Natural killer cell (primary cell): Measurements from ENCODE around the gene FBN3. TPM values are rescaled to one million over a fixed set of nuclear protein-coding genes. Genes with fewer than 3 reads are reported as not detected.

Source experiments
- ATAC-seq, 3 donors: fragments of 150-1000 bp in 2 of 3; fragments of 200-7000 bp in 1 of 3; cut with Tn5 transposase; 1 replicate in 1 of 3; 2 replicates in 2 of 3; pipeline ENCODE4 v1.10.0; 2021; ENCODE audit warnings: mild to moderate bottlenecking in 2 of 3, moderate library complexity in 2 of 3
- DNase-seq, 2 donors: peaks; one replicate each; pipeline versions ENCODE4 v3.0.0 to v3.0.0-alpha.2; 2013 to 2021; ENCODE audit warnings: mixed read lengths in 1 of 2
- H3K27ac ChIP-seq: one replicate; pipeline ENCODE4 v1.5.1; 2013; ENCODE audit warnings: mild to moderate bottlenecking, low read length
- H3K27me3 ChIP-seq: one replicate; pipeline ENCODE4 v1.6.1; 2013; ENCODE audit warnings: low read length; ENCODE audit not compliant: control insufficient read depth, insufficient read depth
- H3K36me3 ChIP-seq: one replicate; pipeline ENCODE4 v1.6.1; 2013; ENCODE audit warnings: low read length; ENCODE audit not compliant: control insufficient read depth, insufficient read depth
- H3K4me1 ChIP-seq: one replicate; pipeline ENCODE4 v1.6.1; 2013; ENCODE audit warnings: low read length; ENCODE audit not compliant: control insufficient read depth, insufficient read depth
- H3K4me3 ChIP-seq: one replicate; pipeline ENCODE4 v1.5.1; 2013; ENCODE audit warnings: low read length
- H3K9me3 ChIP-seq: one replicate; pipeline ENCODE4 v1.6.1; 2013; ENCODE audit warnings: low read length; ENCODE audit not compliant: control insufficient read depth, insufficient read depth
- H3K27ac Mint-ChIP-seq, 2 donors: one replicate each; pipeline ENCODE4 v1.8.0; 2022; ENCODE audit warnings: mild to moderate bottlenecking in 2 of 2, mixed read lengths in 2 of 2, moderate library complexity in 1 of 2
- H3K27me3 Mint-ChIP-seq, 2 donors: one replicate each; pipeline ENCODE4 v1.8.0; 2022; ENCODE audit warnings: low read depth in 2 of 2, mixed read lengths in 2 of 2
- H3K36me3 Mint-ChIP-seq: one replicate; pipeline ENCODE4 v1.8.0; 2022; ENCODE audit warnings: mixed read lengths
- H3K4me1 Mint-ChIP-seq, 2 donors: one replicate each; pipeline ENCODE4 v1.8.0; 2022; ENCODE audit warnings: mixed read lengths in 2 of 2
- H3K4me3 Mint-ChIP-seq: one replicate; pipeline ENCODE4 v1.8.0; 2022; ENCODE audit warnings: mild to moderate bottlenecking, moderate library complexity, mixed read lengths
- H3K9me3 Mint-ChIP-seq, 2 donors: one replicate each; pipeline ENCODE4 v1.8.0; 2022; ENCODE audit warnings: mixed read lengths in 2 of 2
- WGBS: methylation state at CpG from one replicate; pipeline ENCODE4 v1.1.7; 2013; ENCODE audit warnings: missing lambda C conversion rate; ENCODE audit not compliant: insufficient coverage; 5-methylcytosine and 5-hydroxymethylcytosine counted together
- intact Hi-C: fragments of 100-400 bp; cut with micrococcal nuclease; formaldehyde crosslinking; loops from one replicate; pipeline ENCODE4 v1.14.2; 2022
- total RNA-seq, 4 donors: library from RNA; stranded (reverse); fragments of 120-200 nt in 1 of 4; gene quantifications; one replicate each; pipeline versions ENCODE4 v1.2.3 to v1.2.4, GENCODE V29; 2013 to 2022
- TF ChIP-seq, protein P1 (sequence below): fragments of 200-600 bp; IDR thresholded peaks from one replicate; pipeline ENCODE4 v1.8.0; 2022; ENCODE audit warnings: antibody characterized with exemption

FBN3 gene
- total RNA-seq, 3 donors from 2014 or later (not counting 1 experiment from before 2014, with no cell fraction given): 0.25 TPM; not detected in 2

DNA sequence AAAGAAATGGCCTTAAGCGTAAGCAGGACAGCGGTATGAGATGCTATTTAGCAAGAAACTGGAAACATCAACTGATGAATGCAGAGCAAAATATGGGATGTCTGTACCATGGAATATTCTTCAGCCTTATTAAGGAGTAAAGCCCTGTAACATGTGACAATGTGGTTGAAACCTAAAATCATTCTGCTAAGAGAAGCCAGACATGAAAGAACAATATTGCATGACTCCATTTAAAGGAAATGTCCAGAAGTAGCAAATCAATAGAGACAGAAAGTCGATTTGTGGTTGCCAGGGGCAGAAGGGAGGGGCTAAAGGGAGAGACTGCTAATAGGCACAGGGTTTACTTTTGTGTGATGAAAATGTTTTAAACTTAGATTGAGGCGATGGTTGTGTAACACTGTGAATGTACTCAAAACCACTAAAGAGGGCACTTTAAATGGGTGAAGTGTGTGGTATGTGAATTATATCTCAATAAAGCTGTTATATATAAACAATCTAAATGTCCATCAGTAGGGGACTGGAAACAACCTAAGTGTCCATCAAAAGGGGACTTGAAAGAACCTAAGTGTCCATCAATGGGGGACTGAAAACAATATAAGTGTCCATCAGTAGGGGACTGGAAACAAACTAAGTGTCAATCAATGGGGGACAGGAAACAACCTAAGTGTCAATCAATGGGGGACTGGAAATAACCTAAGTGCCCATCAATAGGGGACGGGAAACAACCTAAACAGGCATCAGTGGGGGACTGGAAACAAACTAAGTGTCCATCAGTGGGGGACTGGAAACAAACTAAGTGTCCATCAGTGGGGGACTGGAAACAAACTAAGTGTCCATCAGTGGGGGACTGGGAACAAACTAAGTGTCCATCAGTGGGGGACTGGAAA lies 51.5 kb downstream of the FBN3 start:
- Mint-ChIP-seq H3K4me3 (peak overlapping the region; percentile 55), H3K9me3 (no peaks in the 10 kb centered on the region), H3K27me3 (no peaks in the 10 kb centered on the region), H3K36me3 (no peaks in the 10 kb centered on the region), H3K4me1 (peaks cover 11 to 18% of the 10 kb centered on the region in 2 donors), H3K27ac (peak overlapping the region; percentile 41 to 64)
- TF ChIP-seq, protein P1, sequence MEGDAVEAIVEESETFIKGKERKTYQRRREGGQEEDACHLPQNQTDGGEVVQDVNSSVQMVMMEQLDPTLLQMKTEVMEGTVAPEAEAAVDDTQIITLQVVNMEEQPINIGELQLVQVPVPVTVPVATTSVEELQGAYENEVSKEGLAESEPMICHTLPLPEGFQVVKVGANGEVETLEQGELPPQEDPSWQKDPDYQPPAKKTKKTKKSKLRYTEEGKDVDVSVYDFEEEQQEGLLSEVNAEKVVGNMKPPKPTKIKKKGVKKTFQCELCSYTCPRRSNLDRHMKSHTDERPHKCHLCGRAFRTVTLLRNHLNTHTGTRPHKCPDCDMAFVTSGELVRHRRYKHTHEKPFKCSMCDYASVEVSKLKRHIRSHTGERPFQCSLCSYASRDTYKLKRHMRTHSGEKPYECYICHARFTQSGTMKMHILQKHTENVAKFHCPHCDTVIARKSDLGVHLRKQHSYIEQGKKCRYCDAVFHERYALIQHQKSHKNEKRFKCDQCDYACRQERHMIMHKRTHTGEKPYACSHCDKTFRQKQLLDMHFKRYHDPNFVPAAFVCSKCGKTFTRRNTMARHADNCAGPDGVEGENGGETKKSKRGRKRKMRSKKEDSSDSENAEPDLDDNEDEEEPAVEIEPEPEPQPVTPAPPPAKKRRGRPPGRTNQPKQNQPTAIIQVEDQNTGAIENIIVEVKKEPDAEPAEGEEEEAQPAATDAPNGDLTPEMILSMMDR: no peak
- Histone ChIP-seq H3K27ac (no peak overlapping the region), H3K9me3 (peaks cover 31% of the 10 kb centered on the region), H3K27me3 (no peaks in the 10 kb centered on the region), H3K4me1 (peaks cover 9% of the 10 kb centered on the region), H3K4me3 (no peak overlapping the region), H3K36me3 (no peaks in the 10 kb centered on the region)
- intact Hi-C loops: no loop called here
- 76% methylated on average over 5 of the region's 5 CpGs for WGBS
- DNase-seq (no peak), ATAC-seq (peak in 1 of 3 donors; percentile 39)

DNA sequence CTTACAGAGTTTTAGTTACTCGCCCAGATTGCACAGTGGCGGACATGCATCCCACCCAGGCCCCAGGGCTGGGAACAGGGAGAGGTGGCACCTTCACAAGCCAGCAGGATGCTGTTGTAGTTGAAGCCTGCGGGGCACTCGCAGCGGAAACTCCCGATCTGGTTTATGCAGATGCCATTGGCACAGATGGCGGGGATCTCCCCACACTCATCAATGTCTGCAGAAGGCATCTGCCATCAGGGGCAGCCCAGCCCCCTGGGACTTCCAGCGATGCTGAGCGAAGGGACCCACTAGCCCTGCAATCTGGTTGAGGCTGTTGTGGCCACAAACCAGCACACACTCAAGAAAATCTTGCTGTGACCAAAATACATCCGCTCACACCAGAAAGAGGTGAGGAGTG lies 52.2 kb downstream of the FBN3 start:
- Histone ChIP-seq H3K9me3 (peaks cover 31% of the 10 kb centered on the region), H3K4me3 (no peak overlapping the region), H3K27ac (no peak overlapping the region), H3K4me1 (peaks cover 9% of the 10 kb centered on the region), H3K36me3 (no peaks in the 10 kb centered on the region), H3K27me3 (no peaks in the 10 kb centered on the region)
- DNase-seq (no peak), ATAC-seq (peak; percentile 52 to 88 (median 84))
- no peaks in the 10 kb centered on the region for H3K36me3 Mint-ChIP-seq
- peak overlapping the region; percentile 55 for H3K4me3 Mint-ChIP-seq
- peak overlapping the region; percentile 41 to 64 for H3K27ac Mint-ChIP-seq
- 92% methylated on average over 9 of the region's 10 CpGs for WGBS
- intact Hi-C loops: no loop called here
- H3K9me3 Mint-ChIP-seq: no peaks in the 10 kb centered on the region
- peaks cover 11 to 18% of the 10 kb centered on the region in 2 donors for H3K4me1 Mint-ChIP-seq
- TF ChIP-seq, protein P1: no peak
- H3K27me3 Mint-ChIP-seq: no peaks in the 10 kb centered on the region

DNA sequence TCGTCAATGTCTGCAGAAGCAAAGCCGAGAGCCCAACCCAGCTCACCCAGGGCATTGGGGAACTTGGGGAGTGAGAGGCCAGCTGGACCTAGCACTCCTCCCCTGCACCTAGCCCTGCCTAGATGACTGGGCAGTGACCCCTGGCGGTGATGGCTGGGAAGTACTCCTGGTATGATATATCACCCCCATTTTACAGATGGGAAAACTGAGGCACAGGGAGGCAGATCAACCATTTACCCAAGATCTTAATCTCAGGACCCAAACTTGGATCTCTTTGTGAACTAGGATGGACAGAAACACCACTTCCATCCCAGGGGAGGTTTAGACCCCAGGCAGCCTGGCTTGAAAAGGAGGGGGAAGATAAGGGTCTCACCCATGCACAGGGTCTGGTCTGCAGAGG lies 53.3 kb downstream of the FBN3 start:
- Histone ChIP-seq H3K27ac (no peak overlapping the region), H3K27me3 (no peaks in the 10 kb centered on the region), H3K4me1 (peaks cover 9% of the 10 kb centered on the region), H3K36me3 (no peaks in the 10 kb centered on the region), H3K4me3 (no peak overlapping the region), H3K9me3 (peaks cover 31% of the 10 kb centered on the region)
- Mint-ChIP-seq H3K4me3 (no peak overlapping the region), H3K27me3 (no peaks in the 10 kb centered on the region), H3K36me3 (no peaks in the 10 kb centered on the region), H3K27ac (no peak overlapping the region), H3K9me3 (no peaks in the 10 kb centered on the region), H3K4me1 (peaks cover 11 to 18% of the 10 kb centered on the region in 2 donors)
- ATAC-seq: no peak
- DNase-seq: no peak
- 100% methylated on average over 3 of the region's 3 CpGs for WGBS
- intact Hi-C loops: no loop called here
- TF ChIP-seq, protein P1: no peak
